ENCODE data around the gene MLX.
"Not testable (repeated sequence)": the region's sequence is repeated elsewhere in the genome, so short reads cannot be mapped to it uniquely, and the experiment has no call there.

The MLX gene

DNA sequence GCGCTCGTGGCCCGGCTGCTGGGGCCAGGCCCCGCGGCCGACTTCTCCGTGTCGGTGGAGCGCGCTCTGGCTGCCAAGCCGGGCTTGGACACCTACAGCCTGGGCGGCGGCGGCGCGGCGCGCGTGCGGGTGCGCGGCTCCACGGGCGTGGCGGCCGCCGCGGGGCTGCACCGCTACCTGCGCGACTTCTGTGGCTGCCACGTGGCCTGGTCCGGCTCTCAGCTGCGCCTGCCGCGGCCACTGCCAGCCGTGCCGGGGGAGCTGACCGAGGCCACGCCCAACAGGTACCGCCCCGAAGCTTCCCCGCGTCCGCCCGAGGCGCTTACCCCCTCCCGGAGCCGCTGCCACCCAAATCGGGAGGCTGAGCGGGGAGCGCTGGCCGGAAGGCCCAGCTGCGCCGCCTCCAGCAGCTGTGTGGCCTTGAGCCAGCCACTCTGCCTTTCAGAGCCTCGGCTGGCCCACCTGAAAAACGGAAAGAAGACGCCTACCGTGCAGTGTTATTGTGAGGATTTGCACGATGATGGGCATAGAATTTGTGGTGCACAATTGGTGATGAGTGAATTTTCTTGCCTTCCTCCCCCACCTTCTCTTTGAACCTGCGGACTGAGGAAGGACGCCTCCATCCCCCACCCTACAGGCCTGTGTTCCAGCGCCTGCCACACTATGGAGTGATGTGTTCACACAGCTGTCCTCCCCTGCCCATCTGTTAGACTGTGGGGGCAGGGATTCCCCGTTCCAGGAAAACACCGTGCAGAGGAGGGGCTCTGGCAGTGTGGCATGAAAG is 30.3 kb upstream of the MLX start:
- DNase-seq (ENCODE audit: low spot score) = peak; percentile 93

DNA sequence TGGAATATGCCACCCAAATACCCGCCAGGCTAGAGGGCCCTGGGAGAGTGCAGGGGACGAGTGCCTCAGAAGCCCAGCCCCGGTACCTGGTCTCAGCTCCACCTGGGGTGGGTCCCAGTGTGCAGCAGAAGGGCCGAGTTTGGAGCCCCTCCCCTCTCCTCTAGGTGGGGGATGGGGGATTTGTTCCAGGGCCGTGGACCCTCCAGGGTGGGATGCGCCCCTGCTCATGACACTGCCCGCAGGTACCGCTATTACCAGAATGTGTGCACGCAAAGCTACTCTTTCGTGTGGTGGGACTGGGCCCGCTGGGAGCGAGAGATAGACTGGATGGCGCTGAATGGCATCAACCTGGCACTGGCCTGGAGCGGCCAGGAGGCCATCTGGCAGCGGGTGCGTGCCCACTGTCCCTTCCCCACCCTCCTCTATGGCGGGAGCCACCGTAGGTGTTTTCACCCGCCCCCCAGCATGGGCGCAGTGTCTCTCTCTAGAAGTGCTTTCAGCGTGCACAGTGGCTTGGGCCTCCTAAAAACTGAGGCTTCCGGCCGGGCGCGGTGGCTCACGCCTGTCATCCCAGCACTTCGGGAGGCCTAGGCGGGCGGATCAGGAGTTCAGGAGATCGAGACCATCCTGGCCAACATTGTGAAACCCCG is 29.6 kb upstream of the MLX start:
- DNase-seq (ENCODE audit: low spot score) = no peak

DNA sequence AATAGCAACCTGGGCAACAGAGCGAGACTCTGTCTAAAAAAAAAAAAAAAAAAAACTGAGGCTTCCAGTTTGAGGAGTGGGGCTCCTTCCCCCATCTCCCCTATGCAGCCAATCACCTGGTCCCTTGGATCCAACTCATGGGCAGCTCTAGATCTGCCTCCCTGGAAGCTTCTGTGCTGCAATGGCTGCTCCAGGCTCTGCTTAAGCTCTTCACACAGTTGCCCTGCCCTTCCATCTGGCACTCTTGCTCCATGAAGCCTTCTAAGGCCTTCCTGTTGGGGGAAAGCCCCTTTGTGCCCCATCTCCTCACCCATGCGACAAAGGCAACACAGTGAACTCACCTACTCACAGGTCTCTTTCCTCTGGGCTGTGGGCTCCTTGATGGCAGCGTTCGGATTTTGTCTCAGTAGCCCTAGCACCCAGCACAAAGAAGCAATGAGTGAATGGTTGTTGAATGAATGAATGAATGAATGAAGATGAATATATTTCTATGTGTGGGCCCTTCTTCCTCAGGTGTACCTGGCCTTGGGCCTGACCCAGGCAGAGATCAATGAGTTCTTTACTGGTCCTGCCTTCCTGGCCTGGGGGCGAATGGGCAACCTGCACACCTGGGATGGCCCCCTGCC is 29.0 kb upstream of the MLX start:
- DNase-seq (ENCODE audit: low spot score) = no peak

DNA sequence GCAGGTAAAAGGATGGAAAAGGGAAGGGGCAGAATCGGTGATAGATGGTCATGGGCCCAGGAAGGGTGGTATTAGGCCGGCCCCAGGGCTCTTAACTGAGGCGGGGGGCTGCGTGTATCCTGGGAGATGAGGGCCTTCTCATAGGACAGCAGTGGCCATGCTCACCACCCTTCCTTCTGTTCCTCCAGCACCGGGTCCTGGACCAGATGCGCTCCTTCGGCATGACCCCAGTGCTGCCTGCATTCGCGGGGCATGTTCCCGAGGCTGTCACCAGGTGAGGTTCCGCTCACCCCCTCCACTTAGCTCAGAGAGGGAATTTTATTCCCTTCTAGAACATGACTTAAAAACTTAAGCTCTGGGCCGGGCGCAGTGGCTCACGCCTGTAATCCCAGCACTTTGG is 28.4 kb upstream of the MLX start:
- DNase-seq (ENCODE audit: low spot score) = no peak

DNA sequence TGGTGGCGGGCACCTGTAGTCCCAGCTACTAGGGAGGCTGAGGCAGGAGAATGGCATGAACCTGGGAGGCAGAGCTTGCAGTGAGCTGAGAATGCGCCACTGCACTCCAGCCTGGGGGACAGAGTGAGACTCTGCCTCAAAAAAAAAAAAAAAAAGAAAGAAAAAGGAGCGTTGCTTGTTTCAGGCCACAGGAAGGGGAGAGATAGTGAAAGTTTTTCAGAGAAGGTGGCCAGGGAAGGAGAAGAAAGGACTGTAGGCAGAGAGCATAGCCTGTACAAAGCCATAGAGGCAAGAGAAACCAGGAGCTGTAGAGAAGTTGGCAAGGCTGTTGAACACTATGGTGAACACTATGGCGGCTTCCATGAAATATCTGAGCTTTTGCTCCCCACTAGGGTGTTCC is 26.3 kb upstream of the MLX start:
- DNase-seq (ENCODE audit: low spot score) = peak; percentile 1

DNA sequence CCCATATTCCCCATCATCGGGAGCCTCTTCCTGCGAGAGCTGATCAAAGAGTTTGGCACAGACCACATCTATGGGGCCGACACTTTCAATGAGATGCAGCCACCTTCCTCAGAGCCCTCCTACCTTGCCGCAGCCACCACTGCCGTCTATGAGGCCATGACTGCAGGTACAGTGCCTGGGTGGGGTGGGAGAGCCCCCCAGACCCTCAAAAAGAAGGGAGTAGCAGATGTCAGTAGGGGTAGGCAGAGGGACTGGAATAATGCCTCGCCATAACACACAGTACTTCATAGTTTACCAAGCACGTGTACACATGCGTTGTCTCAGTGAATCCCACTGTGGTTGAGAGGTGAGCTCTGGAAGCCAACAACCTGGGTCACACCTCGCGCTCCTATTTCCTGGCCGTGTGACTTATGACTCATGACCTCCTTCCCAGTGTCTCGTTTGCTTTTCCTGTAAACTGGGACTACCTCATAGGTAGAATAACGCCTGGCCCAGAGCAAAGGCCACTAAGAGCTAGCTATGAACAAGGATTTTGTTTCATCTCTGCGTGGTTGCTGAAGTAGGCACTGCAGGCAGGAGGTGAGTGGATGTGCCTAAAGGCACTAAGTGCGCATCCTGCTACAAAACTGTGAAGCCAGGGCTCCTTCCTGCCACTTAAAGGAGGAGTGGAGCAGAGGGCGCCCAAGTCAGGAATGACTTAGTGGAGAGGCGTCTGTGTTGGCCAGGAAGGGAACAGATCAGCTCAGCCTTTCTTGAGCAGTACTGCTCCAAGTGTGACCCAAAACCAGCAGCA is 25.7 kb upstream of the MLX start:
- peak; percentile 2 for DNase-seq (ENCODE audit: low spot score)

DNA sequence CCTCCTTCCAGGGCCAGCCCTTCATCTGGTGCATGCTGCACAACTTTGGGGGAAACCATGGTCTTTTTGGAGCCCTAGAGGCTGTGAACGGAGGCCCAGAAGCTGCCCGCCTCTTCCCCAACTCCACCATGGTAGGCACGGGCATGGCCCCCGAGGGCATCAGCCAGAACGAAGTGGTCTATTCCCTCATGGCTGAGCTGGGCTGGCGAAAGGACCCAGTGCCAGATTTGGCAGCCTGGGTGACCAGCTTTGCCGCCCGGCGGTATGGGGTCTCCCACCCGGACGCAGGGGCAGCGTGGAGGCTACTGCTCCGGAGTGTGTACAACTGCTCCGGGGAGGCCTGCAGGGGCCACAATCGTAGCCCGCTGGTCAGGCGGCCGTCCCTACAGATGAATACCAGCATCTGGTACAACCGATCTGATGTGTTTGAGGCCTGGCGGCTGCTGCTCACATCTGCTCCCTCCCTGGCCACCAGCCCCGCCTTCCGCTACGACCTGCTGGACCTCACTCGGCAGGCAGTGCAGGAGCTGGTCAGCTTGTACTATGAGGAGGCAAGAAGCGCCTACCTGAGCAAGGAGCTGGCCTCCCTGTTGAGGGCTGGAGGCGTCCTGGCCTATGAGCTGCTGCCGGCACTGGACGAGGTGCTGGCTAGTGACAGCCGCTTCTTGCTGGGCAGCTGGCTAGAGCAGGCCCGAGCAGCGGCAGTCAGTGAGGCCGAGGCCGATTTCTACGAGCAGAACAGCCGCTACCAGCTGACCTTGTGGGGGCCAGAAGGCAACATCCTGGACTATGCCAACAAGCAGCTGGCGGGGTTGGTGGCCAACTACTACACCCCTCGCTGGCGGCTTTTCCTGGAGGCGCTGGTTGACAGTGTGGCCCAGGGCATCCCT is 23.5 kb upstream of the MLX start:
- peak; percentile 4 for DNase-seq (ENCODE audit: low spot score)

DNA sequence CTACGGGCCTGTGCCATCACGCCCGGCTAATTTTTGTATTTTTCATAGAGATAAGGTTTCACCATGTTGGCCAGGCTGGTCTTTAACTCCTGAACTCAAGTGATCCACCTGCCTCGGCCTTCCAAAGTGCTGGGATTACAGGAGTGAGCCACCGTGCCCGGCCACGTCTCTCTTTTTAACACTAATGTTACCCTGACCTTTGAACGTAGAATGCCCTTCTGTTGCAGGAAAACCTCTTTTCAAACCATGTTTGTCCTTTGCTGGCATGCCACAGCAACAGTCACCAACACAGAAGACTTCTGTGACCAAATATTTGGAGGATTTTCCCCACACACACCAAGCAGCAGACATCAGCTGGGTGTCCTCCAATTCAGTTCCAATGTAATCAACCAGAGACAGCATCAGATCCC is 22.0 kb upstream of the MLX start:
- DNase-seq (ENCODE audit: low spot score) = no peak

DNA sequence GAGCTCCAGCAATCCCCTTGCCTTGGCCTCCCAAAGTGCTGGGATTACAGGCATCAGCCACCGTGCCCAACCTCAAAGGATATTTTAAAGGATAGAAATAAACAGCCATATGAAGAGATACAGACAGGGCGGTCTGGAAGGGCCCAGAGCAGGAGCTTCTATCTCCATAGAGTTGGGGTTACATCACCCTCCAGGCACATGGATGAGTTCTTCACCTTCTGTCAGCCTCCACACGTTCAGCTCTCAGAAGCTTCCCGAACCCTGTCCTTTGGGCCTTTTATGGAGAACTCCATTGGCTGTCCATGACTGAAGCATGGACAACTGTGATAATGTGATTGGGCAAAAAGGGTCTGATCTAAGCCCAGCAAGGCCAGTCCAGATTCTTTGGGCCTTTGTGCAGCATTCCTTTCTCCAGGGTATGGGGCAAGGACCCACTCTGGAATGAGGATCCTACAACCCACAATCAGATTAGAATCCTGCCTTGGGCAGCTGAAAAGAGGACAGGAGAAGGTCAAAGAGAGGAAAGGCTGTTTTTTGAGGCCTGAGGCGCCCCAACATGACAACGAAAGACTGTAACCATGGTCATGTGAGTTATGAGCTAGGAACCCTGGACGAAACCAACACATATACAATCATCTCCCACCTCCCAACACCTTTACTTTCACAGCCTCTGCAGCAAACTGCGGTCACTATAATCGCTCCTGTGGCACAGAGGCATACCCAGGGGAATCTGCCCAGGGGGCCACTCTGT is 21.0 kb upstream of the MLX start:
- not testable (repeated sequence) for DNase-seq (ENCODE audit: low spot score)

DNA sequence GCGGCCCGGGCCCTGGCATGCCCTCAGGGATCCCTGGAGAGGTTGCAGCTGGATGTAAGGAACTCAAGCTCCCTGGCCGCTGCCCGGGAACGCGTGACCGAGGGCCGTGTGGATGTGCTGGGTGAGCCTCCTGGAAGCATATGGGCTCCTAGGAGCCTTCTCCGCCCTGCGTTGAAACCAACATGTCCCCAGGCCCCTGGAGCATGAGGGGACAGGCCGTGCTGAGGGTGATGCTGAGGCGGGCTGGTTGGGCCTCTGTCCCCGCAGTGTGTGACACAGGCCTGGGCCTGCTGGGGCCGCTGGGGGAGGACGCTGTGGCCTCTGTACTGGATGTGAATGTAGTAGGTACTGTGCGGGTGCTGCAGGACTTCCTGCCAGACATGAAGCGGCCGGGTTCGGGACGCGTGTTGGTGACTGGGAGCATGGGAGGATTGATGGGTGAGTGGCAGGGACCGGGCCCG is 19.9 kb upstream of the MLX start:
- DNase-seq (ENCODE audit: low spot score) = no peak

DNA sequence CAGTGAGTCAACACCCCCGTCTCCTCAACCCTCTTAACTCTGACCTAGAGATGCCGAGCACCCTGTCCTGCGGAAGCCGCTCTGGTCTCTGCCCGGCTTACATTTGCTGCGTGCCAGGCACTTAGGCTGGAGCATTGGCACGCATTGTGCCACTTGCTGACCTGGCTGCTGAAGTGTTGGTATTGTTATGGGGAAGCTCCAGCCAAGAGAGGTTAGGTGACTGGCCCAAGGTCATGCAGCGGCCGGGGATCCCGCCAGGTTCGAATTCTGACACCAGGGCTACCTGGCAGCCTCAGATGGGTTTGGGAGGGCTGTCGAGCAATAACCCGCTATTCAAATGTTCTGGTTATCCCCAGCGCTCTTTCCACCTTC is 19.2 kb upstream of the MLX start:
- no peak for DNase-seq (ENCODE audit: low spot score)

DNA sequence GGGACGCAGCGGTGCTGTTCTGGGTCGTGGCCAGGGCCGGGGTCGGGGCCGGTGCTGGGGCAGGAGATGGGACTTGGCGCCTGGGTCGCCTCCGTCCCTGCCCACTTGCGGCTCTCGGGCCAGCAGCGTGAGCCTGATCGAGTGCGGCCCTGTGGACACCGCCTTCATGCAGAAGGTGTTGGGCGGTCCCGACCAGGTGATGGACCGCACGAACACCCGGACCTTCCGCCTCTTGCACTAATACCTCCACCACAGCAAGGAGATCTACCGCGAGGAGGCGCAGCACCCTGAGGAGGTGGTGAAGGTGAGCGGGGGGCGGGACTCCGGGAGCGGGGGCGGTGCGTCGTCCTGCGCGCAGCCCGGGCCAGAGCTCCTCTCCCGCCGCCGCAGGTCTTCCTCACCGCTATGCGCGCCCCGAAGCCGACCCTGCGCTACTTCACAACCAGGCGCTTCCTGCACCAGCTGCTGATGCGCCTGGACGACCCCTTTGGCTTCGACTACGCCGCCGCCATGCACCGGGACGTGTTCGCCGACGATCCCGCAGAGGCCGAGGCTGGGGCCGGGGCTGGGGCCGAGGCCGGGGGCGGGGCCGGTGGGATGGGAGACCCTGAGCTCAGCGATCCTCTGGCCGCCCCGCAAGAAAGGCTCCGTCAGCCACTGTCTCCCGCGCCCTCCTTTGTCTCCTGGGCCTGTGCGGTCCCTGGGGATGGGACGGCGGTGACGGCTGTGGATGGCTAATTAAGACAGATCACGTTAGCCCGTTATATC is 18.6 kb upstream of the MLX start:
- no peak for DNase-seq (ENCODE audit: low spot score)

DNA sequence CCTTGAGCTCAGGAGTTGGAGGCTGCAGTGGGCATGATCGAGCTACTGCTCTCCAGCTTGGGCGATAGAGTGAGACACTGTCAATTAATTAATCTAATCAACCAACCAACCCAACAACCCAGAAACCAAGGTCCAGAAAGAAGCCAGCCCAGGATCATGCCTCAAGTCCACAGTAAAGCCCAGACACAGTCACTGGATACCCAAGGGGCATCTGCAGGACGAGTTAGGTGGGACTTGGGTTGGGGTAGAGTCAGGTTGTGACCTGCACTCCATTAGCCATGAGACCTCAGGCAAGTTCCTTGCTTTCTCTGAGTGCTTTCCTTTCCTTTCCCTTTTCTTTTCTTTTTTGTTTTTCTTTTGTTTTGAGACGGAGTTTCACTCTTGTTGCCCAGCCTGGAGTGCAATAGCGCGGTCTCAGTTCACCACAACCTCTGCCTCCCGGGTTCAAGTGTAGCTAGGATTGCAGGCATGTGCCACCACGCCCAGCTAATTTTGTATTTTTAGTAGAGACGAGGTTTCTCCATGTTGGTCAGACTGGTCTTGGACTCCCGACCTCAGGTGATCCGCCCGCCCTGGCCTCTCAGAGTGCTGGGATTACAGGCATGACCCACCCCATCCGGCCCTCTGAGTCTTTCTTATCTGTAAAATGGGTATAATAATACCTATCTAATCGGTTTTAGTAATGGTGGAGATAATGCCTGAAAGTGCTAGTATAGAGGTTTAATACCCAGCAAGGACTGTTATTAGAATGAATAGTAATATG is 17.7 kb upstream of the MLX start:
- no peak for DNase-seq (ENCODE audit: low spot score)

DNA sequence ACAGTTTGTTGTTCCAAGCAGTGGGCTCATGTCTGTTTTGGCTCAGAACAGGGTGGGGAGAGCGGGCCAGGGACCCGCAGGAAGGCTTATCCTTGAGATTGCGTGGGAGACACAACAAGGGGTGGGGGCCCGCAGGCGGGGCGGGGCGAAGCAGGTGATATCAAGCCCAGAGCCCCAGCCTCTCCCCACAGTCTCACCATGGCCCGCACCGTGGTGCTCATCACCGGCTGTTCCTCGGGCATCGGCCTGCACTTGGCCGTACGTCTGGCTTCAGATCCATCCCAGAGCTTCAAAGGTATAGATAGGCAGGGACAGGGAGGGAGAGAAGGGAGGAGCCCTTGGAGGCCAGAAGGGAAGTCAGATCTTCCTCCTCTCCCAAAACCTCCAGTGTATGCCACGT is 14.2 kb upstream of the MLX start, which contains the start of gene HSD17B1:
TSS of gene HSD17B1 (plus strand) at position 188 of the 400 bp plus-strand sequence. CDS start at position 199, 11 bp downstream.
- not testable (repeated sequence) for DNase-seq (ENCODE audit: low spot score)

DNA sequence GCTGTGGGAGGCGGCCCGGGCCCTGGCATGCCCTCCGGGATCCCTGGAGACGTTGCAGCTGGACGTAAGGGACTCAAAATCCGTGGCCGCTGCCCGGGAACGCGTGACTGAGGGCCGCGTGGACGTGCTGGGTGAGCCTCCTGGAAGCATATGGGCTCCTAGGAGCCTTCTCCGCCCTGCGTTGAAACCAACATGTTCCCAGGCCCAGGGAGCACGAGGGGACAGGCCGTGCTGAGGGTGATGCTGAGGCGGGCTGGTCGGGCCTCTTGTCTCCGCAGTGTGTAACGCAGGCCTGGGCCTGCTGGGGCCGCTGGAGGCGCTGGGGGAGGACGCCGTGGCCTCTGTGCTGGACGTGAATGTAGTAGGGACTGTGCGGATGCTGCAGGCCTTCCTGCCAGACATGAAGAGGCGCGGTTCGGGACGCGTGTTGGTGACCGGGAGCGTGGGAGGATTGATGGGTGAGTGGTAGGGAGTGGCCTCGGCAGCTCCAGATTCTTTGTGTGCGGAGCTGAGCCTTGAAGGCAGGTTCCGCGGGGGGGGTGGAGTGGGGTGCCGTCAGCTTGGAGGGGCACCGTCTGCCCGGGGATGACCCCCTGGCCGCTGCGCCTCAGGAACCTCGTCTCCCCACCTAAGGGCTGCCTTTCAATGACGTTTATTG is 13.6 kb upstream of the MLX start:
- no peak for DNase-seq (ENCODE audit: low spot score)

DNA sequence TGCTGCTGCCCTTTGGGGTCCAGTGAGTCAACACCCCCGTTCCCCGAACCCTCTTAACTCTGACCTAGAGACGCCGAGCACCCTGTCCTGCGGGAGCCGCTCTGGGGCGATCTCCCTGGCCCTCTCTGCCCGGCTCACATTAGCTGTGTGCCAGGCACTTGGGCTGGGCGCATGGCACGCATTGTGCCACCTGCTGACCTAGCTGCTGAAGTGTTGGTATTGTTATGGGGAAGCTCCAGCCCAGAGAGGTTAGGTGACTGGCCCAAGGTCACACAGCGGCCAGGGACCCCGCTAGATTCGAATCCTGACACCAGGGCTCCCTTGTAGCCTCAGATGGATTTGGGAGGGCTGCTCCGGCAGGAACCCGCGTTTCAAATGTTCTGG is 13.0 kb upstream of the MLX start:
- no peak for DNase-seq (ENCODE audit: low spot score)

DNA sequence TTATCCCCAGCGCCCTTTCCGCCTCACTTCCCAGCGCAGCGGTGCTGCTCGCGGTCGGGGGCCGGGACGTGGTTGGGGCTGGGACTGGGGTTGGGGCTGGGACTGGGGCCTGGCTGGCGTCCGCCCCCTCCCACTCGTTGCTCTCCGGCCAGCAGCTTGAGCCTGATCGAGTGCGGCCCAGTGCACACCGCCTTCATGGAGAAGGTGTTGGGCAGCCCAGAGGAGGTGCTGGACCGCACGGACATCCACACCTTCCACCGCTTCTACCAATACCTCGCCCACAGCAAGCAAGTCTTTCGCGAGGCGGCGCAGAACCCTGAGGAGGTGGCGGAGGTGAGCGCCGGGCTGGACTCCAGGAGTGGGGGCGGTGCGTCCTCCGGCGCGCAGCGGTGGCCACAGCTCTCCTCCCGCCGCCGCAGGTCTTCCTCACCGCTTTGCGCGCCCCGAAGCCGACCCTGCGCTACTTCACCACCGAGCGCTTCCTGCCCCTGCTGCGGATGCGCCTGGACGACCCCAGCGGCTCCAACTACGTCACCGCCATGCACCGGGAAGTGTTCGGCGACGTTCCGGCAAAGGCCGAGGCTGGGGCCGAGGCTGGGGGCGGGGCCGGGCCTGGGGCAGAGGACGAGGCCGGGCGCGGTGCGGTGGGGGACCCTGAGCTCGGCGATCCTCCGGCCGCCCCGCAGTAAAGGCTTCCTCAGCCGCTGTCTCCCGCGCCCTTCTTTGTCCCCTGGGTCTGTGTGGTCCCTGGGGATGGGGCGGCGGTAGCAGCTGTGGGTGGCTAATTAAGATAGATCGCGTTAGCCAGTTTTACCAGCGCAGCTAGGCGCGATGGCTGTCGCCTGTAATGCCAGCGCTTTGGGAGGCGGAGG is 12.4 kb upstream of the MLX start:
- peak; percentile 89 for DNase-seq (ENCODE audit: low spot score)
